ENCODE data around the gene RPS6KB2. TPM values are rescaled to one million over a fixed set of nuclear protein-coding genes. Genes with fewer than 3 reads are reported as not detected.

RPS6KB2 gene
- total RNA-seq, 3 donors from 2014 or later (not counting 1 experiment from before 2014, with no cell fraction given): 81.0 to 89.6 (median 84.6) TPM

- H3K4me3 Mint-ChIP-seq: peak overlapping the region; percentile 56
- Histone ChIP-seq H3K36me3 (ENCODE audit: control insufficient read depth, insufficient read depth, low read length) (peaks cover 17% of the 10 kb centered on the region), H3K27ac (ENCODE audit: low read length) (peak overlapping the region; percentile 63), H3K4me3 (ENCODE audit: low read length) (no peak overlapping the region), H3K4me1 (ENCODE audit: control insufficient read depth, insufficient read depth, low read length) (peaks cover 96% of the 10 kb centered on the region), H3K9me3 (ENCODE audit: control insufficient read depth, insufficient read depth, low read length) (no peaks in the 10 kb centered on the region), H3K27me3 (ENCODE audit: control insufficient read depth, insufficient read depth, low read length) (no peaks in the 10 kb centered on the region)
- ATAC-seq (no peak), DNase-seq (no peak)
- peaks cover 50 to 84% of the 10 kb centered on the region in 2 donors for H3K4me1 Mint-ChIP-seq
- no peak for TF ChIP-seq CTCF (IDR thresholded peaks at IDR 0.05)
- H3K27me3 Mint-ChIP-seq (ENCODE audit: low read depth in 2 of 2): no peaks in the 10 kb centered on the region
- H3K27ac Mint-ChIP-seq: peak overlapping the region; percentile 86 to 96
- intact Hi-C loops (cut with micrococcal nuclease): no loop called here
- 91% methylated on average over 17 of the region's 17 CpGs for WGBS (ENCODE audit: insufficient coverage)
- H3K9me3 Mint-ChIP-seq: no peaks in the 10 kb centered on the region
- H3K36me3 Mint-ChIP-seq: no peaks in the 10 kb centered on the region
Observed at GRCh38 chr11:67410984-67411784, 17.1 kb upstream of the RPS6KB2 start.

DNA sequence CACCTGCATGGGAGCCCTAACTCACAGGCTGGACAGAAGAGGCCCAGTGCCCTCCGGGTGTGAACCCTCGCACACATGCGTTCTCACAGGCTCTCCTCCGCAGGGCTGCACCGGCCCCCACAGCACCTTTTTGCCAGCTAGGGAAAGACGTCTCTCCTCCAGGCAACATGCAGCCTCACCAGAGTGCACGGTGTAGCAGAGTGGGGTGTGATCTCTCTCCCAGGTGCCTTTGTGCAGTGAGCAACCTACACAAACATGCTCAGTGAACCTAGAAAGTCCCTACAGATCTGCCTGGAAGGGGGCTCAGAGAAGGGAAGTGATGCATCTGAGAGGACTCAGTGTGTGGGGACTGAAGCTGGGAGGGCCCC, 16.5 kb upstream of the RPS6KB2 start:
- Histone ChIP-seq H3K36me3 (ENCODE audit: control insufficient read depth, insufficient read depth, low read length) (peaks cover 14% of the 10 kb centered on the region), H3K9me3 (ENCODE audit: control insufficient read depth, insufficient read depth, low read length) (no peaks in the 10 kb centered on the region), H3K4me1 (ENCODE audit: control insufficient read depth, insufficient read depth, low read length) (peaks cover 96% of the 10 kb centered on the region), H3K27ac (ENCODE audit: low read length) (no peak overlapping the region), H3K4me3 (ENCODE audit: low read length) (no peak overlapping the region), H3K27me3 (ENCODE audit: control insufficient read depth, insufficient read depth, low read length) (no peaks in the 10 kb centered on the region)
- H3K4me1 Mint-ChIP-seq: peaks cover 51 to 85% of the 10 kb centered on the region in 2 donors
- intact Hi-C loops (cut with micrococcal nuclease): no loop called here
- H3K27ac Mint-ChIP-seq: no peak overlapping the region
- WGBS (ENCODE audit: insufficient coverage): 66% methylated on average over 7 of the region's 7 CpGs
- ATAC-seq: no peak
- peak overlapping the region; percentile 35 for H3K4me3 Mint-ChIP-seq
- H3K9me3 Mint-ChIP-seq: no peaks in the 10 kb centered on the region
- no peak for TF ChIP-seq CTCF (IDR thresholded peaks at IDR 0.05)
- DNase-seq: peak in 1 of 2 donors; percentile 57
- H3K27me3 Mint-ChIP-seq (ENCODE audit: low read depth in 2 of 2): no peaks in the 10 kb centered on the region
- H3K36me3 Mint-ChIP-seq: no peaks in the 10 kb centered on the region

DNA sequence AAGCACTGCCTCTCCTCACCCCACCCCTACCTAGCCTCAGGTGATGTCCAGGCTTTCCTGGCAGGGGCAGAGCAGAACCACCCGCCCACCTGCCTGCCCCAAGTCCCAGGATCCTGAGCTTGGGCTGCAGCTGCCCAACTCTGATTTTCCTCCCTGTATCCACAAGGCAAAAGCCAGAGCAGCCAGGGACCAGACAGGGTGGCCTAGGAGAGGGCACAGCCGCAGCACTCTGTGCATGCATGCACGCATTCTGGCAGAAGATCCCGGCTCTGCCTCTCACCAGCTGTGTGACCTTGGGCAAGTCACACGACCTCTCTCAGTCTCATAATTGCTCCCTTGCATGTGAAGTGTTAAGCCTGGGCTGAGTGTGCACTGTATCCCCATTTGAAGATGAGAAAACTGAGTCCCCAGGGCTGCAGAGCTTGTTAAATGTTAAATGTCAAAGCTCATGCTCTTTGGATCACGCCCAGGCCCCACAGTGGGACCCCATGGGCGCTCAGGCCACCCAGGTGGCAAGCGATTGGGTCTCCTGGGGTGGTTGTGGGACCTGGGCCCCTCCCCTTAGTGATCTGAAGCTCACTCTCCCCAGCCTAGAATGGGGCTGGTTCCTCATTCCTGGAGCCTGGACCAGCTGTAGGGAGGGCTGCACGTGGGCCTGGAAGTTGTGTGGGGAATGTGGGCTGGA, 15.7 kb upstream of the RPS6KB2 start:
- Mint-ChIP-seq H3K4me1 (peaks cover 45 to 85% of the 10 kb centered on the region in 2 donors), H3K27ac (peak overlapping the region; percentile 72 to 84), H3K27me3 (ENCODE audit: low read depth in 2 of 2) (no peaks in the 10 kb centered on the region), H3K4me3 (no peak overlapping the region), H3K9me3 (no peaks in the 10 kb centered on the region), H3K36me3 (no peaks in the 10 kb centered on the region)
- no peak overlapping the region for H3K4me3 ChIP-seq (ENCODE audit: low read length)
- peaks cover 7% of the 10 kb centered on the region for H3K36me3 ChIP-seq (ENCODE audit: control insufficient read depth, insufficient read depth, low read length)
- no peaks in the 10 kb centered on the region for H3K27me3 ChIP-seq (ENCODE audit: control insufficient read depth, insufficient read depth, low read length)
- H3K4me1 ChIP-seq (ENCODE audit: control insufficient read depth, insufficient read depth, low read length): peaks cover 96% of the 10 kb centered on the region
- TF ChIP-seq CTCF (IDR thresholded peaks at IDR 0.05): no peak
- no peaks in the 10 kb centered on the region for H3K9me3 ChIP-seq (ENCODE audit: control insufficient read depth, insufficient read depth, low read length)
- 67% methylated on average over 9 of the region's 9 CpGs for WGBS (ENCODE audit: insufficient coverage)
- H3K27ac ChIP-seq (ENCODE audit: low read length): no peak overlapping the region
- intact Hi-C loops (cut with micrococcal nuclease): no loop called here
- DNase-seq: no peak
- no peak for ATAC-seq
